Uterus (tissue), 4 donors: ENCODE data around the gene KCNJ14. TPM values are rescaled to one million over a fixed set of nuclear protein-coding genes. Genes with fewer than 3 reads are reported as not detected.

Experiments
- DNase-seq, 2 donors: peaks; one replicate each; pipeline ENCODE4 v3.0.0-alpha.2; 2019 to 2020
- H3K27ac ChIP-seq, 2 donors: fragments of 200-600 bp; sonication (generic); 1 replicate in 1 of 2; 2 replicates in 1 of 2; pipeline ENCODE4 v1.5.1; 2016 to 2018
- H3K27me3 ChIP-seq, 2 donors: fragments of 200-600 bp; sonication (generic); one replicate each; pipeline ENCODE4 v1.5.1; 2018 to 2019; ENCODE audit warnings: control low read depth in 1 of 2
- H3K36me3 ChIP-seq, 2 donors: fragments of 200-600 bp; sonication (generic); one replicate each; pipeline ENCODE4 v1.5.1; 2019; ENCODE audit warnings: control low read depth in 1 of 2
- H3K4me1 ChIP-seq, 2 donors: fragments of 200-600 bp; sonication (generic); one replicate each; pipeline ENCODE4 v1.5.1; 2018 to 2019; ENCODE audit warnings: control low read depth in 1 of 2
- H3K4me3 ChIP-seq, 2 donors: fragments of 200-600 bp; sonication (generic); 1 replicate in 1 of 2; 2 replicates in 1 of 2; pipeline ENCODE4 v1.5.1; 2018 to 2019; ENCODE audit warnings: mild to moderate bottlenecking in 1 of 2
- H3K9me3 ChIP-seq, 2 donors: fragments of 200-600 bp; sonication (generic); one replicate each; pipeline ENCODE4 v1.5.1; 2019; ENCODE audit warnings: control low read depth in 1 of 2
- POLR2A ChIP-seq, 2 donors: fragments of 450-650 bp; IDR thresholded peaks; one replicate each; pipeline ENCODE4 v1.6.1; 2016; ENCODE audit warnings: antibody characterized with exemption in 2 of 2, mild to moderate bottlenecking in 1 of 2, moderate library complexity in 1 of 2
- intact Hi-C: fragments of 100-400 bp; cut with DNase I; formaldehyde crosslinking; loops from one replicate; pipeline ENCODE4 v1.15.1; 2023; ENCODE audit warnings: low total_unique reads
- total RNA-seq, 4 donors: library from RNA; depleted of rRNA in 3 of 4; stranded (reverse); fragments of >200 nt in 3 of 4; gene quantifications; one replicate each; pipeline versions ENCODE4 v1.1.0 to v1.2.4, GENCODE V29; 2014 to 2023
- TF ChIP-seq, protein P1 (sequence below), 4 experiments: fragments of 200-600 bp in 2 of 4; fragments of 450-650 bp in 2 of 4; sonication (generic) in 2 of 4; IDR thresholded peaks; one replicate each; pipeline ENCODE4 v1.5.1; 2016 to 2019; ENCODE audit warnings: antibody characterized with exemption in 4 of 4, mild to moderate bottlenecking in 2 of 4, moderate library complexity in 1 of 4
- donor health status: DM: yes; HTN: yes; CAD: no.

KCNJ14 gene
- total RNA-seq, 4 donors from 2014 or later = 0.29 to 2.2 (median 1.2) TPM; not detected in 1

DNA sequence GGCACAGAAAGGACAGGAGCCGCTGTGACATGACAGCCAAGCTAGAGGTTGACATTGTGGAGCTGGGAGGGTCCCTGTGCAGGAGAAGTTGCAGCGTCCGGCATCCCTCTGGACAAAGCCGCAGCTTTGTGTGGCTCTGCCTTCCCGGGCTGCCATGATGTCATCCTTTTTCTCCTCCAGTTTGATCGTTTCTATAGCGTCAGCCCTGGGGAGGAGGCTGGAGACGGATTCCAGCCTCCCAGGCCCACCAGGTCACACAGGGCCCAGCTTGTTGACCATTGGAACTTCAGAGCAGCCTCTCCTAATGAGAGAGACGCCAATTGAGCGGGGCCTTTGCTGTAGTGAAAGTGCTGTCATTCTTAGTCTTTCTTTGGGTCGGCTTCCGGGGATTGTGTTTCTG, 3.8 kb upstream of the KCNJ14 start:
- no peaks in the 10 kb centered on the region for H3K36me3 ChIP-seq
- intact Hi-C loops = no loop called here

DNA sequence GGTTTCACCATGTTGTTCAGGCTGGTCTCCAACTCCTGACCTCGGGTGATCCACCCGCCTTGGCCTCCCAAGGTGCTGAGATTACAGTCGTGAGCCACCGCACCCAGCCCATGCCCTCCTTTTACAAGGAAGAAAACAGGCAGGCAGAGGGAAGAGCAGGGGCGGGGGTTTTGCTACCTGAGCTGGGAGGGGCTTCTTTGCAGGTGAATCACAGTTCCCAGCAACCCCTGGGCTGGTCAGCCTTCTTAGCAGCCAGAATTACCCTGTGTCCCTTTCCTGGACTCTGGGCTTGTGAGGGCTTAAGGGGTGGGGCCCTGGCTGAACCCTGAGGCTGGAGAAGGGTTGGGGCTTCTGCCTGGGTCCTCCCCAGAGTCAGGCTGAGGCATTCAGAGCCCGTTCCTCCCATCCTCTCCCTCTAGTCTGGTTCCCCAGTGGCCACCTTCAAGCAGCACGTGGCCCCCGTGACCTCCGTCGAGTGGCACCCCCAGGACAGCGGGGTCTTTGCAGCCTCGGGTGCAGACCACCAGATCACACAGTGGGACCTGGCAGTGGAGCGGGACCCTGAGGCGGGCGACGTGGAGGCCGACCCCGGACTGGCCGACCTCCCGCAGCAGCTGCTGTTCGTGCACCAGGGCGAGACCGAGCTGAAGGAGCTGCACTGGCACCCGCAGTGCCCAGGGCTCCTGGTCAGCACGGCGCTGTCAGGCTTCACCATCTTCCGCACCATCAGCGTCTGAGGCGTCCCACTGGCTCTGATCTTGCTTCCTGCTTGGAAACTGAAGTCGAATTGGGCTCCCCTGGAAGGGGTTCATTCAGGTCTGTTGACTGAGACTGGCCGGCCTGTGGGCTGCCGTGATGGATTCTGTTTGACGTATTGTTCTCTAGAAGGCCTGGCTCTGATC, 2.8 kb upstream of the KCNJ14 start:
- Histone ChIP-seq H3K4me3 (no peak overlapping the region), H3K4me1 (no peaks in the 10 kb centered on the region), H3K27ac (no peak overlapping the region), H3K9me3 (no peaks in the 10 kb centered on the region), H3K36me3 (no peaks in the 10 kb centered on the region), H3K27me3 (no peaks in the 10 kb centered on the region)
- DNase-seq = no peak
- intact Hi-C loops = no loop called here
- TF ChIP-seq, protein P1, sequence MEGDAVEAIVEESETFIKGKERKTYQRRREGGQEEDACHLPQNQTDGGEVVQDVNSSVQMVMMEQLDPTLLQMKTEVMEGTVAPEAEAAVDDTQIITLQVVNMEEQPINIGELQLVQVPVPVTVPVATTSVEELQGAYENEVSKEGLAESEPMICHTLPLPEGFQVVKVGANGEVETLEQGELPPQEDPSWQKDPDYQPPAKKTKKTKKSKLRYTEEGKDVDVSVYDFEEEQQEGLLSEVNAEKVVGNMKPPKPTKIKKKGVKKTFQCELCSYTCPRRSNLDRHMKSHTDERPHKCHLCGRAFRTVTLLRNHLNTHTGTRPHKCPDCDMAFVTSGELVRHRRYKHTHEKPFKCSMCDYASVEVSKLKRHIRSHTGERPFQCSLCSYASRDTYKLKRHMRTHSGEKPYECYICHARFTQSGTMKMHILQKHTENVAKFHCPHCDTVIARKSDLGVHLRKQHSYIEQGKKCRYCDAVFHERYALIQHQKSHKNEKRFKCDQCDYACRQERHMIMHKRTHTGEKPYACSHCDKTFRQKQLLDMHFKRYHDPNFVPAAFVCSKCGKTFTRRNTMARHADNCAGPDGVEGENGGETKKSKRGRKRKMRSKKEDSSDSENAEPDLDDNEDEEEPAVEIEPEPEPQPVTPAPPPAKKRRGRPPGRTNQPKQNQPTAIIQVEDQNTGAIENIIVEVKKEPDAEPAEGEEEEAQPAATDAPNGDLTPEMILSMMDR (IDR thresholded peaks at IDR 0.05) = no peak
- no peak for TF ChIP-seq POLR2A (IDR thresholded peaks at IDR 0.05)

More for the DNA sequence above, 3.8 kb upstream of the KCNJ14 start:
- H3K27ac ChIP-seq = no peak overlapping the region
- no peak for TF ChIP-seq POLR2A (IDR thresholded peaks at IDR 0.05)
- DNase-seq = no peak
- no peak overlapping the region for H3K4me3 ChIP-seq
- no peaks in the 10 kb centered on the region for H3K9me3 ChIP-seq
- no peaks in the 10 kb centered on the region for H3K27me3 ChIP-seq
- no peaks in the 10 kb centered on the region for H3K4me1 ChIP-seq

GRCh38 chr19:48454150-48454730, 1.1 kb upstream of the KCNJ14 start:
- TF ChIP-seq, protein P1 (IDR thresholded peaks at IDR 0.05) = no peak
- no peak for TF ChIP-seq POLR2A (IDR thresholded peaks at IDR 0.05)
- intact Hi-C loops = no loop called here
- Histone ChIP-seq H3K9me3 (no peaks in the 10 kb centered on the region), H3K4me1 (no peaks in the 10 kb centered on the region), H3K27ac (no peak overlapping the region), H3K4me3 (no peak overlapping the region), H3K27me3 (no peaks in the 10 kb centered on the region), H3K36me3 (no peaks in the 10 kb centered on the region)
- no peak for DNase-seq

DNA sequence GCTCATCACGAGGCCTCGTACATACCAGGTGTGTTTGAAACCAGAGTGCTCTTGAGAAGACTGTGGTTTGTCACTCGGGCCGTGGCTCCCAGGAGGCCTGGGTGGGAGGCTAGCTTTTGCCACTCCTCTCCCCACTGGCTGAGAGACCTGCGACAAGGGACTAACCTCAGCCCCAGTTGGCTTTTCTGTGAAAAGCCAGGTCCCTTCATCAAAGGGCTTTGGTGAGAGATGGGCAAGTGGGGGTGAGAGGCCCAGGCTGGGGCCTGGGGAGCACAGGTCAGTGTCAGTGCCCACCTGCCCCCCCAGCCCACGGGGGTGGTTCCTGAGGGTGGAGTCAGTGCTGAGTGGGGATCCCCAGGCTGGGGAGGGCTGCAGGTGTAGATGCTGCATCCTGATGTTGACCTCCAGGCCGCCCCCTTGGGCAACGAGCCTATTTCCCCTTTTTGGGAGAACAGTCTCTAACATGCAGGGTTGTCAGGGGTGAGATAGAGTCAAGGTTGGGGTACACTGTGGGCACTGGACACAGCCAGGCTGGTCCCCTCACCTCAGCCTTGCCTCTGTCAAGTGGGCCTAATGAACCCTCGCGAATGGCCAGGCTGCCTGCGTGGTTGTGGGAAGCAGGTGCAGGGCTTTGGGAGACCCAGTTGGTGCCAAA, 661 bp downstream of the KCNJ14 start:
- Histone ChIP-seq H3K4me1 (no peaks in the 10 kb centered on the region), H3K9me3 (no peaks in the 10 kb centered on the region), H3K4me3 (no peak overlapping the region), H3K27ac (no peak overlapping the region), H3K36me3 (no peaks in the 10 kb centered on the region), H3K27me3 (no peaks in the 10 kb centered on the region)
- intact Hi-C loops = no loop called here
- TF ChIP-seq, protein P1 (IDR thresholded peaks at IDR 0.05) = no peak
- TF ChIP-seq POLR2A (IDR thresholded peaks at IDR 0.05) = no peak
- no peak for DNase-seq

DNA sequence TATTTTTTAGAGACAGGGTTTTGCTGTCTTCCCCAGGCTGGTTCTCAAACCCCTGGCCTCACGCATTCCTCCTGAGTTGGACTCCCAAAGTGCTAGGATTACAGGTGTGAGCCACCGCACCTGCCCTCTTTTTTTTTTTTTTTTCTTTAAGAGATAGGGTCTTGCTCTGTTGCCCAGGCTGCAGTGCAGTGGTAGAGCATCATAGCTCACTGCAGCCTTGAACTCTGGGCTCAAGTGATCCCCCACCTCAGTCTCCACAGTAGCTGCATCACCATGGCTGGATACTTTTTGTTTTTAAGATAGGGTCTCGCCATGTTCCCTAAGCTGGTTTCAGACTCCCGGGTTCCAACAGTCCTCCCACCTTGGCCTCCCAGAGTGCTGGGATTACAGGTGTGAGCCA, 1.5 kb downstream of the KCNJ14 start:
- H3K27me3 ChIP-seq = no peaks in the 10 kb centered on the region
- no peak overlapping the region for H3K27ac ChIP-seq
- no peaks in the 10 kb centered on the region for H3K4me1 ChIP-seq
- intact Hi-C loops = no loop called here
- TF ChIP-seq POLR2A (IDR thresholded peaks at IDR 0.05) = no peak
- TF ChIP-seq, protein P1 (IDR thresholded peaks at IDR 0.05) = no peak
- H3K36me3 ChIP-seq = no peaks in the 10 kb centered on the region
- no peak for DNase-seq
- no peaks in the 10 kb centered on the region for H3K9me3 ChIP-seq
- H3K4me3 ChIP-seq = no peak overlapping the region
